ENCODE results near the gene NUP155. TPM values are rescaled to one million over a fixed set of nuclear protein-coding genes. Genes with fewer than 3 reads are reported as not detected.
"Not testable (repeated sequence)": the region's sequence is repeated elsewhere in the genome, so short reads cannot be mapped to it uniquely, and the experiment has no call there.

Gene NUP155
- total RNA-seq, 1 donor from 2014 or later: 89.3 TPM

DNA sequence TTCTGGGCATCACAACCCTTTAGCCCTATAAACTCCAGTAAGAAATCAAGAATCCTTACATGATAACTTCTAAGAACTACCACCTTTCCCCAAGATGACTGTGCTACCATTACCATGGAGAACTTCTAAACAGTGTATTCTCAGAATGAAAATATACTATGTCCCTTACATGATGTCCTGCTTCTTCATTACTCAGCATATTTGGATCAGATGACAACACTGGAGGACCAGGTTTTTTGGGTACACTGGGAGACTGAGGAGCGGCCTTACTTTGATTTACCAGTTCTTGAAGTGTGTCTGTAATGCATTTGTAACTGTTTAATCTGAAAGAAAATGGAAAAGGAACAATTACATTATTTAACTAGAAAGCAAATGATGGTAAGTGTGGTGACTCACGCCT, 66.0 kb downstream of the NUP155 start:
- TF ChIP-seq EZH2phosphoT487 (IDR thresholded peaks at IDR 0.05): no peak
- TF ChIP-seq, protein P1, sequence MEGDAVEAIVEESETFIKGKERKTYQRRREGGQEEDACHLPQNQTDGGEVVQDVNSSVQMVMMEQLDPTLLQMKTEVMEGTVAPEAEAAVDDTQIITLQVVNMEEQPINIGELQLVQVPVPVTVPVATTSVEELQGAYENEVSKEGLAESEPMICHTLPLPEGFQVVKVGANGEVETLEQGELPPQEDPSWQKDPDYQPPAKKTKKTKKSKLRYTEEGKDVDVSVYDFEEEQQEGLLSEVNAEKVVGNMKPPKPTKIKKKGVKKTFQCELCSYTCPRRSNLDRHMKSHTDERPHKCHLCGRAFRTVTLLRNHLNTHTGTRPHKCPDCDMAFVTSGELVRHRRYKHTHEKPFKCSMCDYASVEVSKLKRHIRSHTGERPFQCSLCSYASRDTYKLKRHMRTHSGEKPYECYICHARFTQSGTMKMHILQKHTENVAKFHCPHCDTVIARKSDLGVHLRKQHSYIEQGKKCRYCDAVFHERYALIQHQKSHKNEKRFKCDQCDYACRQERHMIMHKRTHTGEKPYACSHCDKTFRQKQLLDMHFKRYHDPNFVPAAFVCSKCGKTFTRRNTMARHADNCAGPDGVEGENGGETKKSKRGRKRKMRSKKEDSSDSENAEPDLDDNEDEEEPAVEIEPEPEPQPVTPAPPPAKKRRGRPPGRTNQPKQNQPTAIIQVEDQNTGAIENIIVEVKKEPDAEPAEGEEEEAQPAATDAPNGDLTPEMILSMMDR (IDR thresholded peaks at IDR 0.05): no peak
- no peak for TF ChIP-seq EZH2 (IDR thresholded peaks at IDR 0.05)
- Mint-ChIP-seq H3K36me3 (peaks cover 19% of the 10 kb centered on the region), H3K4me1 (no peaks in the 10 kb centered on the region), H3K27ac (no peak overlapping the region), H3K9me3 (no peaks in the 10 kb centered on the region), H3K4me3 (no peak overlapping the region), H3K27me3 (ENCODE audit: insufficient read depth, low read depth) (no peaks in the 10 kb centered on the region)
- Histone ChIP-seq H3K27me3 (no peaks in the 10 kb centered on the region), H3K9ac (no peak overlapping the region), H3K4me3 (no peak overlapping the region), H3K36me3 (peaks cover 34% of the 10 kb centered on the region), H3K9me3 (ENCODE audit: low read depth) (no peaks in the 10 kb centered on the region), H2AFZ (replicated peaks) (no peak overlapping the region), H3K4me2 (no peak overlapping the region), H3K79me2 (ENCODE audit: low read depth) (no peaks in the 10 kb centered on the region), H3F3A (ENCODE audit: low read depth) (no peaks in the 10 kb centered on the region), H3K4me1 (no peaks in the 10 kb centered on the region), H3K27ac (no peak overlapping the region), H4K20me1 (ENCODE audit: low read depth) (no peaks in the 10 kb centered on the region)
- no peak for DNase-seq (ENCODE audit: low spot score)

DNA sequence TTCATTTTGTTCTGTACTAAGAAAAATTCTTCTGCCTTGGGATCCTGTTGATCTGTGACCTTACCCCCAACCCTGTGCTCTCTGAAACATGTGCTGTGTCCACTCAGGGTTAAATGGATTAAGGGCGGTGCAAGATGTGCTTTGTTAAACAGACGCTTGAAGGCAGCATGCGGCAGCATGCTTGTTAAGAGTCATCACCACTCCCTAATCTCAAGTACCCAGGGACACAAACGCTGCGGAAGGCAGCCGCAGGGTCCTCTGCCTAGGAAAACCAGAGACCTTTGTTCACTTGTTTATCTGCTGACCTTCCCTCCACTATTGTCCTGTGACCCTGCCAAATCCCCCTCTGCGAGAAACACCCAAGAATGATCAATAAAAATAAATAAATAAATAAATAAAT, 74.6 kb downstream of the NUP155 start:
- H3F3A ChIP-seq (ENCODE audit: low read depth); H3K27ac ChIP-seq; H3K27ac Mint-ChIP-seq; H3K9ac ChIP-seq; H3K4me1 Mint-ChIP-seq; H3K4me2 ChIP-seq; H3K27me3 ChIP-seq; H2AFZ ChIP-seq (replicated peaks); H3K79me2 ChIP-seq (ENCODE audit: low read depth); H3K4me3 Mint-ChIP-seq; H4K20me1 ChIP-seq (ENCODE audit: low read depth); H3K4me3 ChIP-seq; H3K9me3 ChIP-seq (ENCODE audit: low read depth); H3K4me1 ChIP-seq; H3K27me3 Mint-ChIP-seq (ENCODE audit: insufficient read depth, low read depth); H3K9me3 Mint-ChIP-seq: not testable (repeated sequence)
- DNase-seq (ENCODE audit: low spot score): peak; percentile 5
- peaks cover 42% of the 10 kb centered on the region for H3K36me3 ChIP-seq
- H3K36me3 Mint-ChIP-seq: peaks cover 30% of the 10 kb centered on the region

DNA sequence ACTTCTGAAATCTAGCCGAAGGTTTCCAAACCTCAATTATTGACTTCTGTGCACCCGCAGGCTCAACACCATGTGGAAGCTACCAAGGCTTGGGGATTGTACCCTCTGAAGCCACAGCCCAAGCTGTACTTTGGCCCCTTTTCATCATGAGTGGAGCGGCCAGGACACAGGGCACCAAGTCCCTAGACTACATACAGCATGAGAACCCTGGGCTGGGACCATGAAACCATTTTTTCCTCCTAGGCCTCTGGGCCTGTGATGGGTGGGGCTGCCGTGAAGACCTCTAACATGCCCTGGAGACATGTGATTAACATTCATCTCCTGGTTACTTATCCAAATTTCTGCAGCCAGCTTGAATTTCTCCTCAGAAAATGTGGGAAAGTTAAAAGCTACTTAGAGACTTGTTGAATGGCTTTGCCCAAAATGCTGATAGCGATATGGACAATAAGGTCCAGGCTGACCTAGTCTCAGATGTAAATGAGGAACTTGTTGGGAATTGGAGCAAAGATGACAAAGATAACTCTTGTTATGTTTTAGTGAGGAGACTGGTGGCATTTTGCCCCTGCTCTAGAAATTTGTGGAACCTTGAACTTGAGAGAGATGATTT, 87.6 kb downstream of the NUP155 start:
- H3K36me3 Mint-ChIP-seq: peaks cover 25% of the 10 kb centered on the region
- no peak overlapping the region for H3K4me3 Mint-ChIP-seq
- no peak overlapping the region for H3K4me3 ChIP-seq
- no peak overlapping the region for H3K4me2 ChIP-seq
- peaks cover 37% of the 10 kb centered on the region for H3K9me3 Mint-ChIP-seq
- H3K27ac Mint-ChIP-seq: no peak overlapping the region
- H3K9me3 ChIP-seq (ENCODE audit: low read depth): no peaks in the 10 kb centered on the region
- H3K4me1 ChIP-seq: no peaks in the 10 kb centered on the region
- no peaks in the 10 kb centered on the region for H3K27me3 ChIP-seq
- peaks cover 2% of the 10 kb centered on the region for H3K27me3 Mint-ChIP-seq (ENCODE audit: insufficient read depth, low read depth)
- no peak for DNase-seq (ENCODE audit: low spot score)
- no peaks in the 10 kb centered on the region for H4K20me1 ChIP-seq (ENCODE audit: low read depth)
- no peaks in the 10 kb centered on the region for H3F3A ChIP-seq (ENCODE audit: low read depth)
- H3K79me2 ChIP-seq (ENCODE audit: low read depth): no peaks in the 10 kb centered on the region
- no peak overlapping the region for H2AFZ ChIP-seq (replicated peaks)
- TF ChIP-seq, protein P1 (IDR thresholded peaks at IDR 0.05): no peak
- TF ChIP-seq EZH2phosphoT487 (IDR thresholded peaks at IDR 0.05): no peak
- no peak overlapping the region for H3K27ac ChIP-seq
- H3K36me3 ChIP-seq: no peaks in the 10 kb centered on the region
- no peaks in the 10 kb centered on the region for H3K4me1 Mint-ChIP-seq
- H3K9ac ChIP-seq: no peak overlapping the region

DNA sequence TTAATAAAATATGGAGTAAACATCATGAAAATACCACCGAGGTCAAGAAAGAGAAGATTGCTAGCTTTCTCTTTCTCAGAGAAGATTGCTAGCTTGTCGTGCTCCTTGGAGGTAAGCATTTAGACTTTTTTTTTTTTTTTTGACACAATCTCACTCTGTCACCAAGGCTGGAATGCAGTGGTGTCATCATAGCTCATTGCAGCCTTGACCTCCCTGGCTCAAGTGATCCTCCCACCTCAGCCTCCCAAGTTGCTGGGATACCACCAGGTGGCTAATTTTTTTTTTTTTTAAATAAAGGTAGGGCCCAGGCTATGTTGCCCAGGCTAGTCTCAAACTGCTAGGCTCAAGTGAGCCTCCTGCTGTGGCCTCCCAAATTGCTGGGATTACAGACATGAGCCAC, 95.4 kb downstream of the NUP155 start:
- TF ChIP-seq EZH2phosphoT487 (IDR thresholded peaks at IDR 0.05): no peak
- TF ChIP-seq EZH2 (IDR thresholded peaks at IDR 0.05): no peak
- TF ChIP-seq, protein P1 (IDR thresholded peaks at IDR 0.05): no peak
- Histone ChIP-seq H3K27ac (no peak overlapping the region), H3K4me3 (no peak overlapping the region), H3K27me3 (no peaks in the 10 kb centered on the region), H3K4me1 (no peaks in the 10 kb centered on the region), H3K9me3 (ENCODE audit: low read depth) (no peaks in the 10 kb centered on the region), H3K79me2 (ENCODE audit: low read depth) (no peaks in the 10 kb centered on the region), H3F3A (ENCODE audit: low read depth) (no peaks in the 10 kb centered on the region), H3K4me2 (no peak overlapping the region), H2AFZ (replicated peaks) (no peak overlapping the region), H4K20me1 (ENCODE audit: low read depth) (no peaks in the 10 kb centered on the region), H3K36me3 (no peaks in the 10 kb centered on the region), H3K9ac (no peak overlapping the region)
- peaks cover 17% of the 10 kb centered on the region for H3K9me3 Mint-ChIP-seq
- no peaks in the 10 kb centered on the region for H3K27me3 Mint-ChIP-seq (ENCODE audit: insufficient read depth, low read depth)
- peaks cover under 1% of the 10 kb centered on the region for H3K36me3 Mint-ChIP-seq
- H3K4me1 Mint-ChIP-seq: no peaks in the 10 kb centered on the region
- no peak overlapping the region for H3K4me3 Mint-ChIP-seq
- no peak overlapping the region for H3K27ac Mint-ChIP-seq
- no peak for DNase-seq (ENCODE audit: low spot score)
